Spleen (tissue), 7 donors: ENCODE data around the gene HINT1.

Experiments
- CTCF ChIP-seq, 11 experiments: fragments of 200-600 bp in 7 of 11; fragments of 450-650 bp in 4 of 11; sonication (generic) in 4 of 11; IDR thresholded peaks in 8 of 11; conservative IDR thresholded peaks in 3 of 11; 1 replicate in 7 of 11; 2 replicates in 4 of 11; pipeline versions ENCODE4 v1.4.0 to v1.8.0; 2016 to 2021; ENCODE audit warnings: antibody characterized with exemption in 11 of 11, inconsistent platforms in 4 of 11, mild to moderate bottlenecking in 1 of 11
- POLR2AphosphoS5 ChIP-seq, 3 donors: sonication (generic); formaldehyde crosslinking; IDR thresholded peaks; one replicate each; pipeline ENCODE4 v1.5.1; 2017; ENCODE audit warnings: antibody characterized with exemption in 3 of 3
- donor health status: DM: no; HTN: no; CAD: no; lungs with moderate emphysema.
- donor health status: DM: no; HTN: no; CAD: no.
- donor health status: DM: no; HTN: no; CAD: no.

GRCh38 chr5:131170540-131171275, 5.7 kb upstream of the HINT1 start, which contains the start of gene LYRM7:
- TF ChIP-seq POLR2AphosphoS5 (IDR thresholded peaks at IDR 0.05), result peak; percentile 86 to 97 (median 92)
- peak in 5 of 11 experiments; percentile 10 to 50 (median 23) for TF ChIP-seq CTCF (IDR thresholded peaks at IDR 0.05 in 8 of 11, conservative IDR thresholded peaks at IDR 0.05 in 3 of 11)
